Neural cell (in vitro differentiated cells): ENCODE results near the gene VAX1. TPM values are rescaled to one million over a fixed set of nuclear protein-coding genes. Genes with fewer than 3 reads are reported as not detected.
"Not testable (repeated sequence)": the region's sequence is repeated elsewhere in the genome, so short reads cannot be mapped to it uniquely, and the experiment has no call there.

ENCODE experiments used
- H2AFZ ChIP-seq: fragments of 200-600, 300-800 bp; sonication (generic), shearing (Covaris generic); 2 replicates; pipeline ENCODE4 v1.6.0; 2014; ENCODE audit warnings: low read depth, mild to moderate bottlenecking, antibody characterized with exemption, low read length, moderate library complexity
- H3F3A ChIP-seq: fragments of 200-600 bp; shearing (Covaris generic); 2 replicates; pipeline ENCODE4 v1.6.1; 2016; ENCODE audit warnings: mild to moderate bottlenecking, moderate library complexity, mixed read lengths, antibody characterized with exemption, low read length; ENCODE audit not compliant: insufficient read depth, poor library complexity, severe bottlenecking
- H3K27ac ChIP-seq: fragments of 200-600, 300-800 bp; sonication (generic), shearing (Covaris generic); 2 replicates; pipeline ENCODE4 v1.5.1; 2014; ENCODE audit warnings: mild to moderate bottlenecking, low read length, moderate library complexity
- H3K27me3 ChIP-seq: fragments of 300-800, 200-600 bp; sonication (generic), shearing (Covaris generic); 2 replicates; pipeline ENCODE4 v1.6.0; 2014; ENCODE audit warnings: mild to moderate bottlenecking, low read depth, low read length, moderate library complexity; ENCODE audit not compliant: insufficient read depth
- H3K36me3 ChIP-seq: fragments of 300-800, 200-600 bp; sonication (generic), shearing (Covaris generic); 2 replicates; pipeline ENCODE4 v1.5.1; 2014; ENCODE audit warnings: mild to moderate bottlenecking, antibody characterized with exemption, low read length, moderate library complexity; ENCODE audit not compliant: insufficient read depth
- H3K4me2 ChIP-seq: fragments of 300-800, 200-600 bp; sonication (generic), shearing (Covaris generic); 2 replicates; pipeline ENCODE4 v1.6.0; 2014; ENCODE audit warnings: mild to moderate bottlenecking, low read length
- H3K4me3 ChIP-seq: fragments of 300-800, 200-600 bp; sonication (generic), shearing (Covaris generic); 2 replicates; pipeline ENCODE4 v1.5.1; 2014; ENCODE audit warnings: mild to moderate bottlenecking, low read length, moderate library complexity
- H3K79me2 ChIP-seq: fragments of 200-600 bp; shearing (Covaris generic); replicated peaks from 2 replicates; pipeline ENCODE4 v1.6.0; 2014; ENCODE audit warnings: mild to moderate bottlenecking, low read length, moderate library complexity; ENCODE audit not compliant: insufficient read depth
- H3K9ac ChIP-seq: fragments of 300-800, 200-600 bp; sonication (generic), shearing (Covaris generic); 2 replicates; pipeline ENCODE4 v1.6.1; 2016; ENCODE audit warnings: mild to moderate bottlenecking, low read length, mixed read lengths
- H3K9me2 ChIP-seq: fragments of 200-600 bp; shearing (Covaris generic); 2 replicates; pipeline ENCODE4 v1.6.1; 2016; ENCODE audit warnings: mild to moderate bottlenecking, low read length, mixed read lengths; ENCODE audit not compliant: insufficient read depth
- H3K9me3 ChIP-seq: fragments of 200-600, 300-800 bp; sonication (generic), shearing (Covaris generic); 2 replicates; pipeline ENCODE4 v1.6.1; 2016; ENCODE audit warnings: mild to moderate bottlenecking, mixed run types, low read length, moderate library complexity, mixed read lengths
- H4K20me1 ChIP-seq: fragments of 200-600 bp; shearing (Covaris generic); 2 replicates; pipeline ENCODE4 v1.6.1; 2016; ENCODE audit warnings: mild to moderate bottlenecking, mixed run types; ENCODE audit not compliant: insufficient read depth
- CTCF ChIP-seq: fragments of 450-650 bp; IDR thresholded peaks from 2 replicates; pipeline ENCODE4 v1.5.1; 2014; ENCODE audit warnings: antibody characterized with exemption, mild to moderate bottlenecking, moderate library complexity; ENCODE audit not compliant: poor library complexity, severe bottlenecking
- EP300 ChIP-seq: fragments of 450-650 bp; conservative IDR thresholded peaks from 2 replicates; pipeline ENCODE4 v1.6.1; 2014; ENCODE audit warnings: antibody characterized with exemption, mild to moderate bottlenecking, moderate library complexity; ENCODE audit not compliant: poor library complexity, severe bottlenecking
- MXI1 ChIP-seq: fragments of 450-650 bp; conservative IDR thresholded peaks from 2 replicates; pipeline ENCODE4 v1.6.1; 2014; ENCODE audit warnings: antibody characterized with exemption, mild to moderate bottlenecking; ENCODE audit not compliant: poor library complexity, severe bottlenecking
- POLR2AphosphoS5 ChIP-seq: IDR thresholded peaks from 2 replicates; pipeline ENCODE4 v1.6.1; 2012
- RAD21 ChIP-seq: fragments of 450-650 bp; conservative IDR thresholded peaks from 2 replicates; pipeline ENCODE4 v1.6.1; 2014; ENCODE audit warnings: antibody characterized with exemption, mild to moderate bottlenecking, moderate library complexity
- SMC3 ChIP-seq: fragments of 450-650 bp; conservative IDR thresholded peaks from 2 replicates; pipeline ENCODE4 v1.6.1; 2014; ENCODE audit warnings: antibody characterized with exemption, mild to moderate bottlenecking, moderate library complexity; ENCODE audit not compliant: poor library complexity
- TAF1 ChIP-seq: IDR thresholded peaks from 2 replicates; pipeline ENCODE4 v1.6.1; 2012; ENCODE audit warnings: low read depth
- polyA plus RNA-seq: library from polyadenylated mRNA; depleted of rRNA; stranded (reverse); fragments of >200 nt; gene quantifications from 2 replicates; pipeline ENCODE4 v1.2.3, GENCODE V29; 2014
- TF ChIP-seq, protein P1 (sequence below): IDR thresholded peaks from 2 replicates; pipeline ENCODE4 v1.6.1; 2012; ENCODE audit warnings: borderline replicate concordance

The VAX1 gene
- polyA plus RNA-seq, 1 donor from 2014 or later: 0.63 TPM

- Histone ChIP-seq H3F3A (no peaks in the 10 kb centered on the region), H3K9me3 (no peaks in the 10 kb centered on the region), H3K27ac (no peak overlapping the region), H3K4me2 (no peak overlapping the region), H2AFZ (no peak overlapping the region), H3K79me2 (no peaks in the 10 kb centered on the region), H3K4me3 (no peak overlapping the region), H3K9me2 (no peaks in the 10 kb centered on the region), H3K27me3 (no peaks in the 10 kb centered on the region), H3K9ac (no peak overlapping the region), H3K36me3 (no peaks in the 10 kb centered on the region), H4K20me1 (no peaks in the 10 kb centered on the region)
- TF ChIP-seq SMC3: no peak
- TF ChIP-seq, protein P1, sequence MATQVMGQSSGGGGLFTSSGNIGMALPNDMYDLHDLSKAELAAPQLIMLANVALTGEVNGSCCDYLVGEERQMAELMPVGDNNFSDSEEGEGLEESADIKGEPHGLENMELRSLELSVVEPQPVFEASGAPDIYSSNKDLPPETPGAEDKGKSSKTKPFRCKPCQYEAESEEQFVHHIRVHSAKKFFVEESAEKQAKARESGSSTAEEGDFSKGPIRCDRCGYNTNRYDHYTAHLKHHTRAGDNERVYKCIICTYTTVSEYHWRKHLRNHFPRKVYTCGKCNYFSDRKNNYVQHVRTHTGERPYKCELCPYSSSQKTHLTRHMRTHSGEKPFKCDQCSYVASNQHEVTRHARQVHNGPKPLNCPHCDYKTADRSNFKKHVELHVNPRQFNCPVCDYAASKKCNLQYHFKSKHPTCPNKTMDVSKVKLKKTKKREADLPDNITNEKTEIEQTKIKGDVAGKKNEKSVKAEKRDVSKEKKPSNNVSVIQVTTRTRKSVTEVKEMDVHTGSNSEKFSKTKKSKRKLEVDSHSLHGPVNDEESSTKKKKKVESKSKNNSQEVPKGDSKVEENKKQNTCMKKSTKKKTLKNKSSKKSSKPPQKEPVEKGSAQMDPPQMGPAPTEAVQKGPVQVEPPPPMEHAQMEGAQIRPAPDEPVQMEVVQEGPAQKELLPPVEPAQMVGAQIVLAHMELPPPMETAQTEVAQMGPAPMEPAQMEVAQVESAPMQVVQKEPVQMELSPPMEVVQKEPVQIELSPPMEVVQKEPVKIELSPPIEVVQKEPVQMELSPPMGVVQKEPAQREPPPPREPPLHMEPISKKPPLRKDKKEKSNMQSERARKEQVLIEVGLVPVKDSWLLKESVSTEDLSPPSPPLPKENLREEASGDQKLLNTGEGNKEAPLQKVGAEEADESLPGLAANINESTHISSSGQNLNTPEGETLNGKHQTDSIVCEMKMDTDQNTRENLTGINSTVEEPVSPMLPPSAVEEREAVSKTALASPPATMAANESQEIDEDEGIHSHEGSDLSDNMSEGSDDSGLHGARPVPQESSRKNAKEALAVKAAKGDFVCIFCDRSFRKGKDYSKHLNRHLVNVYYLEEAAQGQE: no peak
Observed at GRCh38 chr10:117087521-117087920, 50.5 kb downstream of the VAX1 start.

DNA sequence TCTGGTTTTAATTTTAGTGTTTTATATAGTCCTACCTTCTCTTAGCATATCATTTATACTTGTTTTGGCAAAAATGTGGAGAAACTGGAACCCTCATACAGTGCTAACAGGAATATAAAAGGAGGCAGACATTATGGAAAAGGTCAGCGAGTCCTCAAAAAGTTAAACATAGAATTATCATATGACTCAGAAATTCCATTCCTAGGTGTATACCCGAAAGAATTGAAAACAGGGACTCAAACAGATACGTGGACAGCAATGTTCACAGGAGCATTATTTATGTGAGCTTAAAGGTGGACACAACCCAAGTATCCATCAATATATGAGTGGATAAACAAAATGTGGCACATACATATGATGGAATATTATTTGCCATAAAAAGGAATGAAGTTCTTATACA is 51.5 kb downstream of the VAX1 start:
- no peaks in the 10 kb centered on the region for H3K36me3 ChIP-seq
- H3F3A ChIP-seq: no peaks in the 10 kb centered on the region
- no peak overlapping the region for H3K9ac ChIP-seq

GRCh38 chr10:117084421-117085246 is 53.4 kb downstream of the VAX1 start:
- H4K20me1 ChIP-seq, H3K79me2 ChIP-seq, H3K4me2 ChIP-seq, H3F3A ChIP-seq, H3K27ac ChIP-seq, H3K9me3 ChIP-seq, H3K27me3 ChIP-seq, H3K9ac ChIP-seq, H3K4me3 ChIP-seq, H3K36me3 ChIP-seq, H3K9me2 ChIP-seq, H2AFZ ChIP-seq: not testable (repeated sequence)

More for the DNA sequence above, 51.5 kb downstream of the VAX1 start:
- Histone ChIP-seq H4K20me1 (no peaks in the 10 kb centered on the region), H3K27me3 (no peaks in the 10 kb centered on the region), H3K9me2 (no peaks in the 10 kb centered on the region), H3K4me2 (no peak overlapping the region), H3K27ac (no peak overlapping the region), H3K79me2 (no peaks in the 10 kb centered on the region), H3K9me3 (no peaks in the 10 kb centered on the region), H2AFZ (no peak overlapping the region), H3K4me3 (no peak overlapping the region)
- TF ChIP-seq, protein P1: no peak
- TF ChIP-seq CTCF: no peak
- no peak for TF ChIP-seq POLR2AphosphoS5
- TF ChIP-seq SMC3: no peak
- TF ChIP-seq EP300: no peak
- TF ChIP-seq MXI1: no peak
- no peak for TF ChIP-seq TAF1
- TF ChIP-seq RAD21: no peak
